Measurements from ENCODE around the gene ILDR1.

DNA sequence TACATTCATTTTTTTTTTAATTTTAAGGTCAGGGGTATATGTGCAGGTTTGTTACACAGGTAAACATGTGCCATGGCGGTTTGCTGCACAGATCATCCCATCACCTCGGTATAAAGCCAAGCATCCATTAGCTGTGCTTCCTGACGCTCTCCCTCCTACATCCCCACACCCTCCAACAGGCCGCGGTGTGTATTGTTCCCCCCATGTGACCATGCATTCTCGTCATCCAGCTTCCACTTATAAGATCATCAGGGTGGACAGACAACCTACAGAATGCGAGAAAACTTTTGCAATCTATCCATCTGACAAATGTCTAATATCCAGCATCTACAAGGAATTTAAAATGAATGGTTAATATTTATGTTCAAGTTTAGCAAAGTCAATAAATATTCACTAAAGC is 19.4 kb downstream of the ILDR1 start:
- no peak for TF ChIP-seq POLR2A (IDR thresholded peaks at IDR 0.05)
- TF ChIP-seq, protein P1, sequence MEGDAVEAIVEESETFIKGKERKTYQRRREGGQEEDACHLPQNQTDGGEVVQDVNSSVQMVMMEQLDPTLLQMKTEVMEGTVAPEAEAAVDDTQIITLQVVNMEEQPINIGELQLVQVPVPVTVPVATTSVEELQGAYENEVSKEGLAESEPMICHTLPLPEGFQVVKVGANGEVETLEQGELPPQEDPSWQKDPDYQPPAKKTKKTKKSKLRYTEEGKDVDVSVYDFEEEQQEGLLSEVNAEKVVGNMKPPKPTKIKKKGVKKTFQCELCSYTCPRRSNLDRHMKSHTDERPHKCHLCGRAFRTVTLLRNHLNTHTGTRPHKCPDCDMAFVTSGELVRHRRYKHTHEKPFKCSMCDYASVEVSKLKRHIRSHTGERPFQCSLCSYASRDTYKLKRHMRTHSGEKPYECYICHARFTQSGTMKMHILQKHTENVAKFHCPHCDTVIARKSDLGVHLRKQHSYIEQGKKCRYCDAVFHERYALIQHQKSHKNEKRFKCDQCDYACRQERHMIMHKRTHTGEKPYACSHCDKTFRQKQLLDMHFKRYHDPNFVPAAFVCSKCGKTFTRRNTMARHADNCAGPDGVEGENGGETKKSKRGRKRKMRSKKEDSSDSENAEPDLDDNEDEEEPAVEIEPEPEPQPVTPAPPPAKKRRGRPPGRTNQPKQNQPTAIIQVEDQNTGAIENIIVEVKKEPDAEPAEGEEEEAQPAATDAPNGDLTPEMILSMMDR (IDR thresholded peaks at IDR 0.05) = no peak
- no peak for TF ChIP-seq POLR2AphosphoS5 (IDR thresholded peaks at IDR 0.05)
- no peak for TF ChIP-seq EP300 (IDR thresholded peaks at IDR 0.05)

Measured in suprapubic skin (tissue), 4 donors.